Inflammatory macrophage treated with lipopolysaccharide for 1 hour (primary cell): ENCODE data around the gene ZNF469.

Experiments
- DNase-seq, 2 donors: peaks; one replicate each; pipeline ENCODE4 v3.0.0-alpha.2; 2020 to 2022

Gene ZNF469, protein sequence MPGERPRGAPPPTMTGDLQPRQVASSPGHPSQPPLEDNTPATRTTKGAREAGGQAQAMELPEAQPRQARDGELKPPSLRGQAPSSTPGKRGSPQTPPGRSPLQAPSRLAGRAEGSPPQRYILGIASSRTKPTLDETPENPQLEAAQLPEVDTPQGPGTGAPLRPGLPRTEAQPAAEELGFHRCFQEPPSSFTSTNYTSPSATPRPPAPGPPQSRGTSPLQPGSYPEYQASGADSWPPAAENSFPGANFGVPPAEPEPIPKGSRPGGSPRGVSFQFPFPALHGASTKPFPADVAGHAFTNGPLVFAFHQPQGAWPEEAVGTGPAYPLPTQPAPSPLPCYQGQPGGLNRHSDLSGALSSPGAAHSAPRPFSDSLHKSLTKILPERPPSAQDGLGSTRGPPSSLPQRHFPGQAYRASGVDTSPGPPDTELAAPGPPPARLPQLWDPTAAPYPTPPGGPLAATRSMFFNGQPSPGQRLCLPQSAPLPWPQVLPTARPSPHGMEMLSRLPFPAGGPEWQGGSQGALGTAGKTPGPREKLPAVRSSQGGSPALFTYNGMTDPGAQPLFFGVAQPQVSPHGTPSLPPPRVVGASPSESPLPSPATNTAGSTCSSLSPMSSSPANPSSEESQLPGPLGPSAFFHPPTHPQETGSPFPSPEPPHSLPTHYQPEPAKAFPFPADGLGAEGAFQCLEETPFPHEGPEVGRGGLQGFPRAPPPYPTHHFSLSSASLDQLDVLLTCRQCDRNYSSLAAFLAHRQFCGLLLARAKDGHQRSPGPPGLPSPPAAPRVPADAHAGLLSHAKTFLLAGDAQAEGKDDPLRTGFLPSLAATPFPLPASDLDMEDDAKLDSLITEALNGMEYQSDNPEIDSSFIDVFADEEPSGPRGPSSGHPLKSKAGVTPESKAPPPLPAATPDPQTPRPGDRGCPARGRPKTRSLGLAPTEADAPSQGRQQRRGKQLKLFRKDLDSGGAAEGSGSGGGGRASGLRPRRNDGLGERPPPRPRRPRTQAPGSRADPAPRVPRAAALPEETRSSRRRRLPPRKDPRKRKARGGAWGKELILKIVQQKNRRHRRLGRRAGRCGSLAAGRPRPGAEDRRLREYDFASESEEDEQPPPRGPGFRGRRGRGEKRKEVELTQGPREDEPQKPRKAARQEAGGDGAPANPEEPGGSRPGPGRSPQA (N-terminal part only)

DNA sequence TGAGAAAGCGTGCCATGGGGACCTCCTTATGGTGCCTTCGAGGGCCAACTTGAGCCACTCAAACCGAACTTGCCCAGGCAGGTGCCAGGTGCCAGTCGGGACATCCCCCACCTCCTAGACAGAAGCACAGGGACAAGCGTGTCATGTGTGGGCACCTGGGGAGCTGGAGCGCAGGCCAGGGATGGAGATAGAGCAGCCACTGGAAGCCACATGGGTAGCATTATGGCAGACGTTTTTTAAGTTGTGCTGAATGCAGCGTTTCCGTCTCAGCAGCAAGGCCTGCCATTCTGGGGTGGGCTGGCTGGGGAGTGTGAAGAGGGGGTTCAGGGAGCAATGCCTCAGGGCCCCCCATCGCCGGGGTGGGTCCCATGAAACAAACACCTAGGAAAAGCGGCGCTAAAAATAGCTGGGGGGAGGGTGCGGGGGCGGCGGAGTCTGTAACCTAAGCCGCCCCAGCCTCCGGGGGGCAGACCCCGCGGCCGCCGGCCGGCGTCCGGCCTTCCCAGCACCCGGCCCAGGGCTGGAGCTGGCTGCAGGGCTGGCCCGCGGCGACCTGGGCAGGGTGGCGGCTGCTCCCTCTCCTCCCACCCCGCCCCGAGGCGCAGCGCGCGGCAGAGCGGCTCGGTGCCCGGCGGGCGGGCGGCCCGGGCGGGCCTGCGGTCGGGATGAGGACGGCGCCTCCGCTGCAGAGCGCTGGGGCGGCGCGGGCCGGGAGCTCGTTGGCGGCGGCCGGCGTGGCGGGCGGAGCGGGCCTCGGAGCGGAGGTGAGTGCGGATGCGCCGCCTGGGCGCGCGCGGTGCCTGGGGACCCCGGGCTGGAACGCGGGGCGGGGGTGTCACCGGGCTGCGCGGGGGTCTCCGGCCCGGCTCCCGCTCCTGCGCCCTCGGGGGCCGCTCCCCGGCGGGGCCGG, at the start of gene ZNF469:
Gene ZNF469 (plus strand): TSS at position 469 of the 910 bp plus-strand sequence. CDS start 44,512 bp downstream, outside the sequence.
- no peak for DNase-seq

DNA sequence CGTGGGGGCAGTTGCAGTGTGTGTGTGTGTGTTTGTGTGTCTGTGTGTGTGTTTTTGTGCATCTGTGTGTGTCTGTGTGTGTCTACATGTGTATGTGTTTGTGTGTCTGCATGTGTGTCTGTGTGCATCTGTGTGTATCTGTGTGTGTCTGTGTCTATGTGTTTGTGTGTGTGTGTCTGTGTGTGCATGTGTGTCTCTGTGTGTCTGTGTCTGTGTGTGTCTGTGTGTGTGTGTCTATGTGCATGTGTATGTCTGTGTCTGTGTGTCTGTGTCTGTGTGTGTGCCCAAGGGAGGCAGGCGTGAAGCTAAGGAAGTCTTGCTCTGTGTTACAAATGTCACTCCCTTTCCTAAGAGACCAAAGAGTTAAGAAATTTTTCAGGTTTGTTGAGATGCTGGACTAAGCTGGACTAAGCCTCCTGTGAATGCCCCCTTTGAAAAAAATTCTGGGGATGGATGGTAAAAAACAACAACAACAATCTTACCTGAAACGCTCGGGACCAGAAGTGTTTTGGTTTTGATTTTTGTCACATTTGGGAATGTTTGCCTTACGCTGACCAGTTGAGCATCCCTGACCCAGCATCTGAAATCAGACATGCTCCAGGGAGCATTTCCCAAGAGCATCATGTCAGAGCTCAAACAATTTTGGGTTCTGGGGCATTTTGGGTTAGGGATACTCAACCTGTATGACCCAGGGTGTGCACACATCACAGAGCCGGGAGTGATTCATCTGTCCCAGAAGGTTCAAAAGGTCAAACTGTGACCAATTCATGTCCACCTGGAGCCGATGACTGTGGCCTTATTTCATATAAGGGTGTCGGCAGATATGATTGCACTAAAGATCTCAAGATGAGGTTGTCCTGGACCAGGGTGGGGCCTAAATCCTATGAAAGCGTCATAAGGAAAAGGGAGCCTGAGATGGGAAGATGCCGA, 48.6 kb upstream of the ZNF469 start:
- DNase-seq = no peak

DNA sequence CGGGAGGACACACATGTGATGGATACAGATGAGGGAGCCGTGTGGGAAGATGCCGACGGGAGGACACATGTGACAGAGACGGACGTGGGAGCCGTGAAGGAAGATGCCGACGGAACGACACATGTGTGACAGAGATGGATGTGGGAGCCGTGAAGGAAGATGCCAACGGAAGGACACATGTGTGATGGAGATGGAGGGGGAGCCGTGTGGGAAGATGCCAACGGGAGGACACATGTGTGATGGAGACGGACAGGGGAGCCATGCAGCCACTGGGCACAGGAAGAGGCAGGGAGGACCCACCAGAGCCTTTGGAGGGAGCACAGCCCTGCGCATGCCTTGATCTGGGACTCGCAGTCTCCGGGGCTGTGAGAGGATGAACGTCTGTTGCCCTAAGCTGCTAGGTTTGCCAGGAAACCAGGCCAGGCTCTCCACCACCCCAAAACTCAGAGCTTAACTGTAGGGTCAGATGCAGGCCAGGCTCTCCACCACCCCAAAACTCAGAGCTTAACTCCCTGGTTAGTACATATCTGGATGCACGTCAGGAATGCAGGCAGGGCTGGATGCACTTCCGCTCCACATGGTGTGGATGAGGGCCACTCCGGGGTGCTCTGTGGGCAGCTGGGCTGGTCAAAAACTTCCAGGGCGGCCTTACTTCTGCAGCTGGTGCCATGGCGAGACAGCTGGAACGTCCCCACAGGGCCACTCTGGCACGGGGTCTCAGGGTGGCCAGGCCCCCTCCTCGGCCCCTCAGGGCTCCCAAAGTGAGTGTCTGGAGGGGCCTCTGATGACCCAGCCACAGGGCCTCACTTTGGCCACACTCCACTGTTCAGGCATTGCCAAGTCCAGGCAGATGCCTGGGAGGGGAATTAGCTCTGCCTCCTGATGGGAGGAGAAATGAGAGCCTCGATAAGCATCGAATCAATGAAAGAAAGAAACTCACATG, 47.7 kb upstream of the ZNF469 start:
- no peak for DNase-seq

DNA sequence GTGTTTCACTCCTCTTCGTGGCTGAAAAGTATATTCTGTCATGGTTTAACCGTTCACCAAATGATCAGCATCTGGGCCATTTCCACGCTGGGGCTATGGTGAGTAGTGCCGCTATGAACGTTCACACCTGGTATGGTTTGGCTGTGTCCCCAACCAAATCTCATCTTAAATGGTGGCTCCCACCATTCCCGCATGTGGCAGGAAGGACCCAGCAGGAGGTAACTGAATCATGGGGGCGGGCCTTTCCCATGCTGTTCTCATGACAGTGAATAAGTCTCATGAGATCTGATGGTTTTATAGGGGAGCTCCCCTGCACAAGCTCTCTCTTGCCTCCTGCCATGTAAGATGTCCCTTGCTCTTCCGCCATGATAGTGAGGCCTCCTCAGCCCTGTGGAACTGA, 45.7 kb upstream of the ZNF469 start:
- DNase-seq = peak in 1 of 2 donors; percentile 3

DNA sequence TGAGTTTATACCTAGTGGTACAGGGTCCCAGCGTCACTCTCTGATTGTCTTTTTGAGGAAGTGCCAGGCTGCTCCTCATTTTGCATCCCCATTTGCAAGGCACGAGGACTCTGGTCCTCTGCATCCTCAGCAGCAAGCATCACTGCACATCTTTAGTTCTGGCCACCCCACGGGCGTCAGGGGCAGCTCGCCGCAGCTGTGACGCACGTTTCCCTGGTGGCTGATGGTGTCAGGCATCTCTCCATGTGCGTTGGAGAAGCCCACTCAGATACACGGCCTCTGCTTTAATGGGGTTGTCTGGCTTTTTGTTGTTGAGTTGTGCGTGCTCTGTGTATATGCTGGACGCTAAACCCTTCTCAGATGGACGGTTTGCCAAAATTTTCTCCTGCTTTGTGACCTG, 45.2 kb upstream of the ZNF469 start:
- DNase-seq = no peak

DNA sequence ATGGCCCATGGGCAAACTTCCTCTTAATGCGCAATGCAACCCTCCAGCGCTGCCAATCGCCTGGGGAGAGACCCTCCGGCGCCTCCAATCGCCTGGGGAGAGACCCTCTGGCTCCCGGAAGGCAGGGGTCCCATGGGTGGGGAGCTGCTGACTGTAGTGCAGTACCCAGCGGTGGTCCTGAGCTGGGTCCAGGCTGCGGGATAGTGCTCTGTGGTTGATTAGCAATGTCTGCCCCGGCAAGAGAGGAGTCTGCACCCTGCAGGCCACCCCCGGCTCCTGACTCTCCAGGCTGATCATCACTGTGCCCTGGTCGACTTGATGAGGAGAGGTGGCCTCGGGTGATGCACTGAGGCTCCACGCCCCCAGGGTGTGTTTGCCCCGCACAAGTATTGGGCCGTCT, 44.6 kb upstream of the ZNF469 start:
- no peak for DNase-seq

DNA sequence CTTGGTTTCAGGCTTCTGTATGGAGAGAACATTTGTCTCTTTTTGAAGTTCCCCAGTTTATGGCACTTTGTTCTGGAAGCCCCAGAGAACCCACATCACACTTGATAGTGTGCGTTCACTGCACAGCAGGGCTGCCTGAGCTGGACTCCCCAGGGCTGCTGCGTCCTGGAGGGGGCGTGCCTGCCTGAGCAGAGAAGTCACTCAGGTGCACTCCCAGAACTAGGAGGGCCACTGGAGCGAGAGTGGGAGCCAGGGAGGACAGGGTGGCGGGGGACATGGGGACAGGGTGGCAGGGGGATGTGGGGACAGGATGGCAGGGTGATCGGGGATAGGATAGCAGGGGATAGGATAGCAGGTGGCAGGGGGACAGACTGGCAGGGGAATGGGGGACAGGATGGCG, 43.9 kb upstream of the ZNF469 start:
- no peak for DNase-seq

DNA sequence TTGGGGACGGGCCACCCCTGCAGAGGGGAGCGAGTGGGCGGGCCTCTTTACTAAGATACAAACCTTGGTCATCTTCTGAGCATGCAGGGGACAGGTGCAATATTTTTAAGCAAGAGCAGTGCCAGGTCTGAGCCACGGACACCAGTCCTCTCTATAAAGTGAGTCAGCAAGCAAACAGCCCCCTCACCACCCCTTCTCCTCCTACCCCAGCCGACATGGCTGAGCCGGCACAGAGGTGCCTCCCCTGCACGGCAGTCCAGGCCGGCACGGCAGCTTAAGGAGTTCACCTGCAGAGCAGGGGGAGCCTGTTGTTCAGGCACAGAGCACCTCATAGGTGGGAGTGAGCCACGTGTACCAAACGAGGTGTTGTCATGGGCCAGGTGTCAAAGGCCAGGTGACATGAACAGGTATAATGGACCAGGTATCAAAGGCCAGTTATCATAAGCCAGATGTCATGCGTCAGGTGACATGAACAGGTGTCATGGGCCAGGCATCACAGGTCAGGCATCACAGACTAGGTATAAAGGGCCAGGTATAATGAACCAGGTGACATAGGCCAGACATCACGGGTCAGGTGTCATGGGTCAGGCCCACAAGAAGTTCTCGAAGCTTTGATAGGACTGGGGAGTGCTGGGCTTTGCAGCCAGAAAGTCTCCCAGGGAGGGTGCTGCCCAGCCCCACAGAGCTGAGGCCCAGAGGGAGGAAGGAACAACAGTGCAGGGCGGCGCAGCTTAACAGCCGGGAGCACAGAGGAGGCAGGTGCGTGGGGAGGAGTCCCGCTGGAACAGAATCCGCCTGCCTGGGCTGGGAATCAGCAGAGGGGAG, 42.6 kb upstream of the ZNF469 start:
- no peak for DNase-seq

DNA sequence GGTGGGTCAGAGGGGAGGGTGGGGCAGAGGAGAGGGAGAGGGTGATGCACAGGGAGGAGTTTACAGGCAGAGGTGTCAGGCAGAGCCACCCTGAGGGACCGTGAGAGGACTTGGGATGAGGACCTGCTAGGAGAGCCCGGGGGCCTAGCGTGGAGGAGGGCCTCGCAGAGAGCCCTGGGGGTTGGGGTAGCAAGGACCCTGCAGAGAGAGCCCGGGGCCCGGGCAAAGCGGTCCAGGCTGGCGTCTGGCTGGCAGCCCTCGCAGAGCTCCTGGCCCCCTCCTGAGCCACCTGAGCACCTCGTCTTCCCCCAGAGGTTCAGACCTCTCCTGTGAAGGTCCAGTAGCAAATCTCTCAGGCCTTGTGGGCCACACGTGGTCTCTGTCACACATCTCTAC, 42.0 kb upstream of the ZNF469 start:
- no peak for DNase-seq

DNA sequence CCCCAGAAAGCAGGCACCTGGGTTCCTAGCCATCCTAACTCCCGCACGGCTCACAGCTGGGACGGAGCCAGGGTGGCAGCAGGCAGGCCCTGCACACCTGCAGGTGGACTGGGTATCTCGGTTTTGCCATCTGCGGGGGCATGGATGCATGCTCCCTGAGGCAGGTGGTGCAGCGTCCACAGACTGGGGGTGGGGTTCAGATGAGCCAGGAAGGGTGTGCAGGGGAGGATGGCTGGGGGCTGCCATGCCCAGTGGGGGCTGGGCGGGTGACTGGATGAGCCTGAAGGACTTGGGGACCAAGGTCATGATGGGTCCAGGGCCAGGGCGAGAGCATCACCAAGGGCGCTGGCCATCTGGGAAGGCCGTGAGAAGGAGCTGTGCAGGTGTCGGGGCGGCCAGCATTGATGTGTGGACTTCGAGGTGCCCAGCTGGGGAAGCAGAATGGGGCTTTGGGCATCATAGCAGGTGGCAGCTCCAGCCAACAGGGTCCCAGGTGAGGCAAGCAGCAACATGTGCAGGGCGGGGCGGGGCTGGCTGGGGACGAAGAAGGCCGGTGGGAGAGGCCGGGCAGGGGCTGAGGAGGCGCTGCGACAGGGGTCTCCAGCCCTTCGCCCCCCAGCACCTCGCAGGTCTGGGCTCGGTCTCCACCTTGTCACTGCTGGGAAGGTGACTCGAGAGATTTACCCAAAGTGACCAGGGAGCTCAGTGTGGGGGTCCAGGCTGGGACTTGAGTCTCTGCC, 41.0 kb upstream of the ZNF469 start:
- DNase-seq = no peak

DNA sequence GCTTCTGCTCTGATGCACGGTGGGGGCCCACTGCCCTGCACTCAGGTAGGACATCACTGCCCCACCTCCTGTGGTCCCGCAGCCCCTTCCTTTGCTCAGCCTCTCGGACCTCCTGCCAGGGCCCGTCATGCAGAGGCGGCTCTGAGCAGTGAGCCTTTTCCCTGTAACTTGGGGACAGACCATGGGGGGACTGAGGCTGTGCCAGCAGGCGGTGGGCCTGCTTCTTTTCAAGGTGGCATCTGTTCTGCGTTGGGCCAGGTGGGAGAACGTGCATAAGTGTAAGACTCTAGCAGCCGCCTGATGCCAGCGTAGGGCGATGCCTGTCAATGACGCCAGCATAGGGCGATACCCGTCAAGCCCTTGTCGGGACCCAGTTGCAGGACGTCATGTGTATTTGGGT, 40.3 kb upstream of the ZNF469 start:
- DNase-seq = no peak

DNA sequence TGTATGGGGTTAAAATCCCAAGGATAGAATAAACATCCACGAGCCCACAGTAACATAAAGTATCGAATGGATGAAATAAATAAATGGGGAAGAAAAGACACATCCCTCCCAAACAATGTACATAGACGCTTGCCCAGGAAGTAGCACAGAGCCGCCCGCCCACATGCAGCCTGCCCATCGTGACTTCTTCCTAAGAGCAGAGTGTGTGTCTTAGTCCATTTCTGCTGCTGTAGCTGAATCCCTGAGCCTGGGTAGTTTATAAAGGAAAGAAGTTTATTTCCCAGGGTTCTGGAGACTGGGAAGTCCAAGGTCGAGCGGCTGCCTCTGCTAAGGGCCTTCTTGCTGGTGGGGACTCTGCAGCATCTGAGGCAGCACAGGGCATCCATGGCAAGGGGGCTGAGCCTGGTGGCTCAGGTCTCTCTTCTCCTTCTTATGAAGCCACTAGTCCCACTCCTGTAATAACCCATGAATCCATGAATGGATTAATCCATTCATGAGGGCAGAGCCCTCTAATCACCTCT, 39.4 kb upstream of the ZNF469 start:
- DNase-seq = peak; percentile 21 to 36

DNA sequence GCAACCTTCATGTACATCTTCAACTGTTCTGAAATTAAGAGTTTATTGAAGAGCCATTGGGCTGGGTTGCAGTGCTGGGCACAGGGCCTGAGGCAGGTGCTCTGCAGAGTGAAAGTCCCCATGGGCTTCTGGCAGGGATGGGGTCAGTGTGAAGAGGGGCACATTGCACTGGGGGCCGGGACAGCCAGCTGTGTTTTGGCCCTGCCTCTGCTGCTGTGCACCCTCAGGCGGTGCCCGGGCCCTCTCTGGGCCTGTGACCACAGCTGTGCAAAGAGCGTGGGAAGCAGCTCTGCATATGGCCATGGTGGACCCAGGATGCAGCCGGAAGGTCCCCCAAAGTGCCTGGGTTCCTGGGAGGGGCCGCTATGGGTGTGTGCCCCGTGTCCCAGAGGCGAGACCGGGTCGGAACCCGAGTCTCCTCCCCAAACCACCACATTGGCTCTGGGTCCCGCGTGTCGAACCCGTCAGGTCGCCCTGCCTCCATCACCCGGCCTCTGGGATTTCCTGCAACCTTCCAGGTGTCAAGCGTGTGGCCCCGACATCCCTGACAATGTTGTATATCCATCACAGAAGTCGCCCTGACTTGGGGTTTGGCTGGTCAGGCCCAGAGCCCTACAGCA, 38.2 kb upstream of the ZNF469 start:
- DNase-seq = no peak

DNA sequence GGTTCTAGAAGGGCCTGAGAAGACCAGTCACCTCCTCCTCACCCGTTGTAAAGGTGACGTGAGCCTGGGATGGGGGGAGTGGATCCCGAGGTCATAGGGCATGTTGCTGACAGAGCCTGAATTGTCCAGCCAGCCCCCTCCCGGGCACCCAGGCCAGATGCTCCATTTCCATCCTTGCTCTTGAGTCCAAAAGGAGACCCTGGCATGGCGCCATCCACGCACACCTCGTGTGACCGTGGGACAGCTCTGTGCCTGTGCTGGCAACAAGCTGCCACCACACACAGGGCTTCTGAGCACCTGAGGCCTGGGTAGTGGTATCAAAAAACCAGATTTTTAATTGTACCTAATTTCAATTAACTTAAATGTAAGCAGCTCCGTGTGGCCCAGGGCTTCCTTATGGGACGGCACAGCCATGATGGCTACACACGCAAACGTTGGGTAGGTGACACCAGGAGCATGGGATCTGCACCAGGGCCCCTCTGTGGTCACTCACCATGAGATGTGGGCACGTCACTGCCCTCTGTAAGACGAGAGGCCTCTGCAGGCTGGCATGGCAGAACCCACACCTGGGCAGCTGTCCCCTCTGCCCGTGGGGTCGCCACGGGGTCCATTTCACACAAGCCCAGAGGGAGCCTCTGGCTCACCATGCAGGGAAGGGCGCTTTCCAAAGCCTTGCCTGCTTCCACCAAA, 37.6 kb upstream of the ZNF469 start:
- no peak for DNase-seq

DNA sequence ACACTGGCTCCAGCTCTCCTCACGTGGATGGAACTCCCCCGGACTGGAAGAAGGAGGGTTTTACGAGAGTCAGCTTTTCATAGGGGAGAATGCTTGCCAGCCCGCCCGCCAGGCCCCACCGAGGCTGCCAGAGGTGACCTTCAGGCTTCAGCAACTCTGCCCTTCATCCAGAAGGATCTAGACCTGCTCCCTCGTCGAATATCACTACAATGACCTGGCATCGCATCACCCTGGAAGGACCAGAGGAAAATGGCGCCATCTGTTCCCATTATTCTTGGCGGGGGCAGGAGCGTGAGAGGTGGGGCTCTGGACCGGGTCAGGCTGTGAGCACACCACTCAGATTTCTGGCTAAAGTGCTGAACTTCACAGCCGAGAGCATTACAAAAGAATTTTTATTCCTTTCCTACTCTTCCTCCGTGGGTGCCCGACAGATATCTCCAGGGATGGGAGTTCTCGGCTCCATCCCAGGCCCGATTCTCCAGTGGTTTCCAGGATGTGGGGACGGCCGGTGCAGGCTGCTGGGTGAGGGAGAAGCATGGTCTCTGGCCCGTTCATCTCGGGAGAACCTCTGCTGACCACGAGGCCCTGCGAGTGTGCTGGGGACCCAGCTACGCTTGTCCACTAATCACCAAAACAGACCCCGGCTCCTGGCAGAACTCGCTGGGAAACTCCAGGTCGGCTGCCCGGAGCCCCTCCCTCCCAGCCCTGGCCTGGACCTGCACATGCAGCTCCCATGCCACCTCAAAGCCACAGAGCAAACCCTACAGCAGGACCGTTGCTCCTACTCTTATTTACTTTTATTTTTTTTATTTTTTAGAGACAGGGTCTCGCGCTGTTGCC, 36.8 kb upstream of the ZNF469 start:
- DNase-seq = no peak
